Testis (tissue), 3 donors: ENCODE data around the gene TMEM161B. TPM values are rescaled to one million over a fixed set of nuclear protein-coding genes. Genes with fewer than 3 reads are reported as not detected.
"Not testable (repeated sequence)": the region's sequence is repeated elsewhere in the genome, so short reads cannot be mapped to it uniquely, and the experiment has no call there.

Source experiments
- DNase-seq: peaks from one replicate; pipeline ENCODE4 v3.0.0-alpha.2; 2019
- H3K27ac ChIP-seq, 2 donors: fragments of 200-600 bp; sonication (generic); one replicate each; pipeline ENCODE4 v1.5.1; 2019
- H3K27me3 ChIP-seq: fragments of 200-600 bp; sonication (generic); one replicate; pipeline ENCODE4 v1.5.1; 2019
- H3K36me3 ChIP-seq: fragments of 200-600 bp; sonication (generic); one replicate; pipeline ENCODE4 v1.5.1; 2017; ENCODE audit warnings: low read depth; ENCODE audit errors: missing control alignments
- H3K4me1 ChIP-seq: fragments of 200-600 bp; sonication (generic); one replicate; pipeline ENCODE4 v1.5.1; 2019
- H3K4me3 ChIP-seq, 2 donors: fragments of 200-600 bp; sonication (generic); one replicate each; pipeline ENCODE4 v1.5.1; 2017 to 2019
- H3K9me3 ChIP-seq: fragments of 200-600 bp; sonication (generic); one replicate; pipeline ENCODE4 v1.5.1; 2017
- POLR2A ChIP-seq: fragments of 450-650 bp; IDR thresholded peaks from one replicate; pipeline ENCODE4 v1.6.1; 2017; ENCODE audit warnings: antibody characterized with exemption, mild to moderate bottlenecking, moderate library complexity
- WGBS, 2 donors: methylation state at CpG; one replicate each; pipeline ENCODE4 v1.1.5; 2018; 5-methylcytosine and 5-hydroxymethylcytosine counted together
- intact Hi-C: fragments of 100-400 bp; cut with DNase I; formaldehyde crosslinking; loops from one replicate; pipeline ENCODE4 v1.15.1; 2023; ENCODE audit warnings: low total_unique reads
- polyA plus RNA-seq: library from polyadenylated mRNA; stranded (reverse); fragments of 350-450 nt; fragmentation: Illumina TruSeq; extraction: RNeasy Lipid Tissue Mini Kit (QIAGEN cat#74804); gene quantifications from one replicate; pipeline ENCODE4 v1.2.3, GENCODE V29; 2014; ENCODE audit warnings: low read depth, low replicate concordance; ENCODE audit not compliant: insufficient read depth
- total RNA-seq, 2 donors: library from RNA; depleted of rRNA; stranded (reverse); fragments of >200 nt; gene quantifications; one replicate each; pipeline ENCODE4 v1.2.3, GENCODE V29; 2016
- TF ChIP-seq, protein P1 (sequence below), 3 experiments: fragments of 450-650 bp in 2 of 3; fragments of 200-600 bp in 1 of 3; sonication (generic) in 1 of 3; IDR thresholded peaks; one replicate each; pipeline ENCODE4 v1.5.1; 2016 to 2019; ENCODE audit warnings: antibody characterized with exemption in 3 of 3, mild to moderate bottlenecking in 2 of 3, moderate library complexity in 1 of 3

The TMEM161B gene
- total and polyA plus RNA-seq, 3 donors from 2014 or later = 20.2 to 25.6 (median 23.5) TPM

- Histone ChIP-seq H3K9me3 (no peaks in the 10 kb centered on the region), H3K36me3 (no peaks in the 10 kb centered on the region), H3K27me3 (no peaks in the 10 kb centered on the region), H3K27ac (no peak overlapping the region), H3K4me3 (no peak overlapping the region), H3K4me1 (no peaks in the 10 kb centered on the region)
- TF ChIP-seq, protein P1, sequence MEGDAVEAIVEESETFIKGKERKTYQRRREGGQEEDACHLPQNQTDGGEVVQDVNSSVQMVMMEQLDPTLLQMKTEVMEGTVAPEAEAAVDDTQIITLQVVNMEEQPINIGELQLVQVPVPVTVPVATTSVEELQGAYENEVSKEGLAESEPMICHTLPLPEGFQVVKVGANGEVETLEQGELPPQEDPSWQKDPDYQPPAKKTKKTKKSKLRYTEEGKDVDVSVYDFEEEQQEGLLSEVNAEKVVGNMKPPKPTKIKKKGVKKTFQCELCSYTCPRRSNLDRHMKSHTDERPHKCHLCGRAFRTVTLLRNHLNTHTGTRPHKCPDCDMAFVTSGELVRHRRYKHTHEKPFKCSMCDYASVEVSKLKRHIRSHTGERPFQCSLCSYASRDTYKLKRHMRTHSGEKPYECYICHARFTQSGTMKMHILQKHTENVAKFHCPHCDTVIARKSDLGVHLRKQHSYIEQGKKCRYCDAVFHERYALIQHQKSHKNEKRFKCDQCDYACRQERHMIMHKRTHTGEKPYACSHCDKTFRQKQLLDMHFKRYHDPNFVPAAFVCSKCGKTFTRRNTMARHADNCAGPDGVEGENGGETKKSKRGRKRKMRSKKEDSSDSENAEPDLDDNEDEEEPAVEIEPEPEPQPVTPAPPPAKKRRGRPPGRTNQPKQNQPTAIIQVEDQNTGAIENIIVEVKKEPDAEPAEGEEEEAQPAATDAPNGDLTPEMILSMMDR (IDR thresholded peaks at IDR 0.05) = no peak
- no peak for TF ChIP-seq POLR2A
- intact Hi-C loops = no loop called here
- DNase-seq = no peak
- WGBS, 2 donors = 94 to 95% methylated on average over 3 of the region's 3 CpGs
Measured at GRCh38 chr5:88248094-88248493, 20.6 kb downstream of the TMEM161B start.

- TF ChIP-seq POLR2A = no peak
- TF ChIP-seq, protein P1 (IDR thresholded peaks at IDR 0.05) = no peak
- H3K4me1 ChIP-seq = no peaks in the 10 kb centered on the region
- intact Hi-C loops = no loop called here
- H3K36me3 ChIP-seq = no peaks in the 10 kb centered on the region
- no peak overlapping the region for H3K27ac ChIP-seq
- DNase-seq = no peak
- H3K9me3 ChIP-seq = no peaks in the 10 kb centered on the region
- H3K4me3 ChIP-seq = no peak overlapping the region
- H3K27me3 ChIP-seq = no peaks in the 10 kb centered on the region
Measured at GRCh38 chr5:88245893-88246244, 22.8 kb downstream of the TMEM161B start.

GRCh38 chr5:88245241-88245892 lies 23.3 kb downstream of the TMEM161B start:
- intact Hi-C loops = no loop called here
- Histone ChIP-seq H3K4me3 (no peak overlapping the region), H3K4me1 (no peaks in the 10 kb centered on the region), H3K27me3 (no peaks in the 10 kb centered on the region), H3K27ac (no peak overlapping the region), H3K9me3 (no peaks in the 10 kb centered on the region), H3K36me3 (no peaks in the 10 kb centered on the region)
- 81 to 91% methylated on average over 1 of the region's 1 CpG for WGBS, 2 donors
- TF ChIP-seq, protein P1 (IDR thresholded peaks at IDR 0.05) = no peak
- no peak for TF ChIP-seq POLR2A
- no peak for DNase-seq

DNA sequence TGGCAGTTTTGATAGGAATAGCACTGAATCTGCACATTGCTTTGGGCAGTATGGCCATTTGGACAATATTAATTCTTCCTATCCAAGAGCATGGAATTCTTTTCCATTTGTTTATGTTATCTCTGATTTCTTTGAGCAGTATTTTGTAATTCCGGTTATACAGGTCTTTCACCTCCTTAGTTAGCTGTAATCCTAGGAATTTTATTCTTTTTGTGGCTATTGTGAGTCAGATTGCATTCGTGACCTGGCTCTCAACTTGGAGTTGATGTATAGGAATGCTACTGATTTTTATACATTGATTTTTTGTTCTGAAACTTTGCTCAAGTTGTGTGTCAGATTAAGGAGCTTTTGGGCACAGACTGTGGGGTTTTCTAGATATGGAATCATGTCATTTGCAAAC lies 24.0 kb downstream of the TMEM161B start:
- no peaks in the 10 kb centered on the region for H3K9me3 ChIP-seq
- DNase-seq = no peak
- no peaks in the 10 kb centered on the region for H3K27me3 ChIP-seq
- TF ChIP-seq, protein P1 (IDR thresholded peaks at IDR 0.05) = no peak
- TF ChIP-seq POLR2A = no peak
- H3K36me3 ChIP-seq = no peaks in the 10 kb centered on the region
- no peak overlapping the region for H3K4me3 ChIP-seq
- H3K27ac ChIP-seq = no peak overlapping the region
- WGBS, 2 donors = 86 to 98% methylated on average over 2 of the region's 2 CpGs
- intact Hi-C loops = no loop called here
- H3K4me1 ChIP-seq = no peaks in the 10 kb centered on the region

- H3K9me3 ChIP-seq, intact Hi-C loops, H3K27me3 ChIP-seq, H3K4me1 ChIP-seq, DNase-seq, H3K4me3 ChIP-seq, H3K36me3 ChIP-seq, H3K27ac ChIP-seq: not testable (repeated sequence)
- 91 to 98% methylated on average over 2 of the region's 2 CpGs for WGBS, 2 donors
Measured at GRCh38 chr5:88243493-88243892, 25.2 kb downstream of the TMEM161B start.
